ENCODE measurements around the gene C4orf50.
A peak's percentile ranks its signal among the peaks of the same experiment; 100 is the strongest.
"Not testable (repeated sequence)": the region's sequence is repeated elsewhere in the genome, so short reads cannot be mapped to it uniquely, and the experiment has no call there.

The C4orf50 gene

GRCh38 chr4:5865896-5866599 lies 152.2 kb downstream of the C4orf50 start (continued):
- TF ChIP-seq, protein P1, sequence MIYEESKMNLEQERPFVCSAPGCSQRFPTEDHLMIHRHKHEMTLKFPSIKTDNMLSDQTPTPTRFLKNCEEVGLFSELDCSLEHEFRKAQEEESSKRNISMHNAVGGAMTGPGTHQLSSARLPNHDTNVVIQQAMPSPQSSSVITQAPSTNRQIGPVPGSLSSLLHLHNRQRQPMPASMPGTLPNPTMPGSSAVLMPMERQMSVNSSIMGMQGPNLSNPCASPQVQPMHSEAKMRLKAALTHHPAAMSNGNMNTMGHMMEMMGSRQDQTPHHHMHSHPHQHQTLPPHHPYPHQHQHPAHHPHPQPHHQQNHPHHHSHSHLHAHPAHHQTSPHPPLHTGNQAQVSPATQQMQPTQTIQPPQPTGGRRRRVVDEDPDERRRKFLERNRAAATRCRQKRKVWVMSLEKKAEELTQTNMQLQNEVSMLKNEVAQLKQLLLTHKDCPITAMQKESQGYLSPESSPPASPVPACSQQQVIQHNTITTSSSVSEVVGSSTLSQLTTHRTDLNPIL (CRISPR knock-in tag; IDR thresholded peaks at IDR 0.05; ENCODE audit: low read depth) = no peak
- TF ChIP-seq ZC3H10 (CRISPR knock-in tag; IDR thresholded peaks at IDR 0.05) = no peak
- no peak for TF ChIP-seq ZFP3 (CRISPR knock-in tag; IDR thresholded peaks at IDR 0.05)

- ATAC-seq = no peak
- no peak for TF ChIP-seq ZNF70 (CRISPR knock-in tag; IDR thresholded peaks at IDR 0.05)
- no peak for TF ChIP-seq BACH2 (CRISPR knock-in tag; IDR thresholded peaks at IDR 0.05; ENCODE audit: borderline replicate concordance)
- 0 out of 2 replicates have a peak, but pooled peaks have one; percentile 10 for TF ChIP-seq ISL1 (CRISPR knock-in tag; IDR thresholded peaks at IDR 0.05)
- TF ChIP-seq ZNF8 (CRISPR knock-in tag; IDR thresholded peaks at IDR 0.05) = no peak
- TF ChIP-seq ZFP30 (CRISPR knock-in tag; IDR thresholded peaks at IDR 0.05) = no peak
Observed at GRCh38 chr4:5863461-5864113, 154.6 kb downstream of the C4orf50 start.

GRCh38 chr4:5858020-5858769 lies 160.0 kb downstream of the C4orf50 start:
- ATAC-seq = no peak
- no peak for TF ChIP-seq TCF4 (CRISPR knock-in tag; IDR thresholded peaks at IDR 0.05; ENCODE audit: borderline replicate concordance)
- TF ChIP-seq TSHZ2 (CRISPR knock-in tag; IDR thresholded peaks at IDR 0.05) = no peak
- TF ChIP-seq ZNF565 (CRISPR knock-in tag; conservative IDR thresholded peaks at IDR 0.05; ENCODE audit: low read depth) = no peak
- TF ChIP-seq, protein P1 (CRISPR knock-in tag; IDR thresholded peaks at IDR 0.05; ENCODE audit: low read depth) = no peak
- TF ChIP-seq GLIS3 (CRISPR knock-in tag; IDR thresholded peaks at IDR 0.05) = no peak
- 0 out of 2 replicates have a peak, but pooled peaks have one; percentile 41 for TF ChIP-seq ZNF70 (CRISPR knock-in tag; IDR thresholded peaks at IDR 0.05)

DNA sequence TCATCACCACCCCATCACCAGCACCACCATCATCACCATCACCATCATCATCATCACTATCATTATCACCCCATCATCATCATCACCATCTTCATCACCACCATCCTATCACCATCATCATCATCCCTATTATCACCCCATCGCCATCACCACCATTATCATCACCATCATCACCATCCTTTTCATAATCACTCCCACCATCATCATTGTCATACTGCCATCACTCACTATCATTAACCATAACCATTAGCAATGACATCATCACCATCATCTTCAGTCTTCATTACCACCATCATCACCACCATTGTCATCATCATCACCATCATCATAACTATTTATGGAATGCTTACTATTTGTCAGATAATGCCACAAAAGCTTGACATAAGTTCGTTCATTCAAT lies 161.0 kb downstream of the C4orf50 start:
- no peak for ATAC-seq
- no peak for TF ChIP-seq CSDC2 (CRISPR knock-in tag; IDR thresholded peaks at IDR 0.05)
- TF ChIP-seq TCF4 (CRISPR knock-in tag; IDR thresholded peaks at IDR 0.05; ENCODE audit: borderline replicate concordance) = no peak
- no peak for TF ChIP-seq ZNF70 (CRISPR knock-in tag; IDR thresholded peaks at IDR 0.05)
- no peak for TF ChIP-seq GLIS3 (CRISPR knock-in tag; IDR thresholded peaks at IDR 0.05)
- no peak for TF ChIP-seq RARB (CRISPR knock-in tag; IDR thresholded peaks at IDR 0.05)
- TF ChIP-seq, protein P1 (CRISPR knock-in tag; IDR thresholded peaks at IDR 0.05; ENCODE audit: low read depth) = no peak
- TF ChIP-seq OSR1 (CRISPR knock-in tag; IDR thresholded peaks at IDR 0.05) = no peak
- TF ChIP-seq ZFP3 (CRISPR knock-in tag; IDR thresholded peaks at IDR 0.05) = no peak
- no peak for TF ChIP-seq SNAI2 (CRISPR knock-in tag; IDR thresholded peaks at IDR 0.05)
- no peak for TF ChIP-seq ARNTL (CRISPR knock-in tag; IDR thresholded peaks at IDR 0.05; ENCODE audit: borderline replicate concordance, low read depth)
- no peak for TF ChIP-seq ZFP30 (CRISPR knock-in tag; IDR thresholded peaks at IDR 0.05)
- TF ChIP-seq TOX (CRISPR knock-in tag; IDR thresholded peaks at IDR 0.05; ENCODE audit: borderline replicate concordance) = no peak

DNA sequence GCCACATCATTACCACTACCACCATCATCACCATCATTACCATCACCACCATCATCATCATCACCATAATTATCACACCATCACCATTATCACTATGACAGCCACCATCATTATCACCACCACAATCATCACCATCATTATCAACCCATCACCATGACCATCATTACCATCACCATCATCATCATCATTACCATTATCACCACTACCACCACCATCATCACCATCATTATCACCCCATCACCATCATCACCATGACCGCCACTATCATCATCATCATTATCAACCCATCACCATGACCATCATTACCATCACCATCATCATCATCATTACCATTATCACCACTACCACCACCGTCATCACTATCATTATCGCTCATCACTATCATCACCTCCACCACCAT lies 161.9 kb downstream of the C4orf50 start:
- not testable (repeated sequence) for ATAC-seq

Measured in SK-N-SH treated with all-trans-retinoic acid at 6 μM for 48 hours (cell line).